Measurements from ENCODE around the gene SLC12A3.

The SLC12A3 gene

DNA sequence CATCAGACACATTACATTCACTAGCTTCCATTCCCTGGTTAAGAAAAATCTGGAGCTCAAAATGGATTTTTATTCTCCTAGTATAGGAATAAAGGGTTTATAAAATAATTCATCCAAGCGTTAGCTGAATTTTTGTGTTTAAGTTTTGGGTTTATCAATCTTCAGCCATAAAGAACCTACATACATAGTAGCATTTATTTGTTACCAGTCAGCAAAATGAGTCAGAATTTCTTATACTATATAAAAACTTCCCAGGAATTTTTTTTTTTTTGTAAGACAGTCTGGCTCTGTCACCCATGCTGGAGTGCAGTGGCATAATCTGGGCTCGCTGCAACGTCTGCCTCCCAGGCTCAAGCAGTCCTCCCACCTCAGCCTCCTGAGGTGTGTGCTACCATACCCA is 40.2 kb upstream of the SLC12A3 start:
- no peak for TF ChIP-seq FOXM1 (IDR thresholded peaks at IDR 0.05; ENCODE audit: borderline replicate concordance)
- TF ChIP-seq LEF1 (IDR thresholded peaks at IDR 0.05; ENCODE audit: borderline replicate concordance) = no peak
- no peak for TF ChIP-seq SUZ12 (IDR thresholded peaks at IDR 0.05)
- no peak for TF ChIP-seq ZNF384 (IDR thresholded peaks at IDR 0.05)
- no peak for TF ChIP-seq NFRKB (IDR thresholded peaks at IDR 0.05)
- TF ChIP-seq, protein P1, sequence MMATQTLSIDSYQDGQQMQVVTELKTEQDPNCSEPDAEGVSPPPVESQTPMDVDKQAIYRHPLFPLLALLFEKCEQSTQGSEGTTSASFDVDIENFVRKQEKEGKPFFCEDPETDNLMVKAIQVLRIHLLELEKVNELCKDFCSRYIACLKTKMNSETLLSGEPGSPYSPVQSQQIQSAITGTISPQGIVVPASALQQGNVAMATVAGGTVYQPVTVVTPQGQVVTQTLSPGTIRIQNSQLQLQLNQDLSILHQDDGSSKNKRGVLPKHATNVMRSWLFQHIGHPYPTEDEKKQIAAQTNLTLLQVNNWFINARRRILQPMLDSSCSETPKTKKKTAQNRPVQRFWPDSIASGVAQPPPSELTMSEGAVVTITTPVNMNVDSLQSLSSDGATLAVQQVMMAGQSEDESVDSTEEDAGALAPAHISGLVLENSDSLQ (IDR thresholded peaks at IDR 0.05) = no peak
- TF ChIP-seq FOXK2 (IDR thresholded peaks at IDR 0.05) = no peak
- no peak for TF ChIP-seq SP1 (IDR thresholded peaks at IDR 0.05)
- no peak for TF ChIP-seq BHLHE40 (IDR thresholded peaks at IDR 0.05; ENCODE audit: borderline replicate concordance)
- TF ChIP-seq HDGF (IDR thresholded peaks at IDR 0.05; ENCODE audit: borderline replicate concordance) = no peak
- no peak for TF ChIP-seq L3MBTL2 (conservative IDR thresholded peaks at IDR 0.05)
- no peak for TF ChIP-seq CTBP1 (IDR thresholded peaks at IDR 0.05; ENCODE audit: borderline replicate concordance)
- TF ChIP-seq ELF4 (IDR thresholded peaks at IDR 0.05) = no peak
- TF ChIP-seq ARNT (IDR thresholded peaks at IDR 0.05) = no peak
- TF ChIP-seq FOXA1 (IDR thresholded peaks at IDR 0.05) = no peak
- no peak for TF ChIP-seq TARDBP (IDR thresholded peaks at IDR 0.05)
- POLR2A ChIA-PET = no interaction called here
- DNase-seq (ENCODE audit: extremely low spot score) = no peak
- CTCF ChIA-PET = no interaction called here

DNA sequence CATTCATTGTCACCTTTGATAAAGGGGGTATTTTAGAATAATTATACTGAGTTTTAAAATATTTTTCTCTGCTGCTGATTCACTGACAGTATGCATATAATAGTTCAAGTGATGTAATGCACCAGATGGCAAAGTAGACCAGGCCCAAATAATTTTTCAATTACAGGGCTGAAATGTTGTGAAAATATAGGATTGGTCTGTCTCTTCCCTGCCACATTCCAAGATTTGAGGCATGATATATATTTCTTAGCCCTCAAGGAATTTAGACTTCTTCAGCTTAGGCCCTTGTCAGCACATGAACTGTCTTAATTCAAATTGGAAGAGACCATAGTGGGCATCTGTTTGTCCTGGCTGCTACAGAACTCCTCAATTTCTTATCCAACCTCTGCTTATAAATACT is 39.2 kb upstream of the SLC12A3 start:
- no peak for TF ChIP-seq LEF1 (IDR thresholded peaks at IDR 0.05; ENCODE audit: borderline replicate concordance)
- DNase-seq (ENCODE audit: extremely low spot score) = no peak
- ChIA-PET CTCF (no interaction called here), POLR2A (no interaction called here)

DNA sequence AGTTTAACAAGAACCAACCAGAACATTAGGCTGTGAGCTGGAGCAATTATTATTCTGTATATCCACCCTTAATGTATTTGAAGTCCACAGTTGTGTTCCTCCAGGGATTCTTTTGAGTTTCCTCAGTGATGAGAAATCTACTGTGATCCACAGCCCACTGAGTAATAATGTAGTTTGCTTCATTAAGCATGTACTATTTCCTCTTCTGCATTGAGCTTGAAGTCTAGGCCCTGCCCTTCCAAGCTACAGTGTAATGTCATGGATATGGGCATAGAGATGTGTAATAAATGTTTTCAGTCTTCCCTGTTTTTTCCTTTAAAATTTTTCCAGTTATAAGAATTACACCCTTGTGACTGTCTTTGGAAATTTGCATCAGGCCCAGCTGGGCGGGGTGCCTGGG is 36.4 kb upstream of the SLC12A3 start:
- POLR2A ChIA-PET = no interaction called here
- TF ChIP-seq FOXM1 (IDR thresholded peaks at IDR 0.05; ENCODE audit: borderline replicate concordance) (no peak), HDGF (IDR thresholded peaks at IDR 0.05; ENCODE audit: borderline replicate concordance) (no peak), BHLHE40 (IDR thresholded peaks at IDR 0.05; ENCODE audit: borderline replicate concordance) (no peak), ARNT (IDR thresholded peaks at IDR 0.05) (no peak), CTBP1 (IDR thresholded peaks at IDR 0.05; ENCODE audit: borderline replicate concordance) (no peak)
- CTCF ChIA-PET = no interaction called here
- DNase-seq (ENCODE audit: extremely low spot score) = no peak

DNA sequence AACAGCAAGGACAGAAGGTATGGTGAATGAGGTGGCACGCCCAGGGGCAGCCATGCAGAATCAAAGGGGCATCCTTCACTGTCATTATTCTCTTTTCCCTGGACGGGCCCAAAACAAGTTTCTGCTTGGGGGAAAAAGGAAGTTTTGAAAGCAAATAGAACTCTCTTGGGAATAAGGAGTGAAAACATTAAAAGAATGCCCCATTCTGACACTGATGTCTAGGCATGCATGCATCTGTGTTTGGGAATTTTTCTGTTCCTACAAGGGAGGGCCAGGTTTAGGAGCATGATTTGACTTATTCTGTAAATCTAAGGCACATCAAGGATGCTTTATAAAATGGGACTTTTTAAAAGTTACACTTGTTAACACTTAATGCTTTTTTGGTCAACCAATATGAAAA is 34.3 kb upstream of the SLC12A3 start:
- ChIA-PET CTCF (no interaction called here), POLR2A (no interaction called here)
- TF ChIP-seq FOXK2 (IDR thresholded peaks at IDR 0.05) = no peak
- TF ChIP-seq ELF4 (IDR thresholded peaks at IDR 0.05) = no peak
- TF ChIP-seq SUZ12 (IDR thresholded peaks at IDR 0.05) = no peak
- TF ChIP-seq BHLHE40 (IDR thresholded peaks at IDR 0.05; ENCODE audit: borderline replicate concordance) = no peak
- no peak for TF ChIP-seq TARDBP (IDR thresholded peaks at IDR 0.05)
- TF ChIP-seq SP1 (IDR thresholded peaks at IDR 0.05) = no peak
- no peak for TF ChIP-seq LEF1 (IDR thresholded peaks at IDR 0.05; ENCODE audit: borderline replicate concordance)
- no peak for DNase-seq (ENCODE audit: extremely low spot score)

DNA sequence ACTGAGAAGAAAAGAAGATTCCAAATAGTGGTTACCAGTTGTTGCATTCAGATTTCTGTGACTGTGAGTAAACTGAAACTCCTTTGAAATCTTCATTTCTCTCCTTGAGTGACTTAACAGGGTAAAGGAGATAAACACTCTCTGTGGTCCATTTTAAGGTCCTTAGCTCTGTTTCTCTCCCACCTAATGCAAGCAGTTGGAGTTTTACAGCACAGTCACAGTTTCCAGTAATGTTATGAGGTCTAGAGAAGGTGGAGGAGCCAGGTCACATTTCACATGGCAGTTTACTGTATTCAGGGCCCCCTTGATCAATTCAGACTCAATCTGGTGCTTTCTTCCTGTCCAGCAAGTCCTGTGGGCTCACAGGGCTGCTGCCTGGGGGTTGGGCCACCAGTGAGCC is 32.2 kb upstream of the SLC12A3 start:
- CTCF ChIA-PET = no interaction called here
- no peak for DNase-seq (ENCODE audit: extremely low spot score)
- TF ChIP-seq SUZ12 (IDR thresholded peaks at IDR 0.05) (no peak), BHLHE40 (IDR thresholded peaks at IDR 0.05; ENCODE audit: borderline replicate concordance) (no peak), FOXA1 (IDR thresholded peaks at IDR 0.05) (no peak), FOXK2 (IDR thresholded peaks at IDR 0.05) (no peak), SP1 (IDR thresholded peaks at IDR 0.05) (no peak)
- POLR2A ChIA-PET = no interaction called here

DNA sequence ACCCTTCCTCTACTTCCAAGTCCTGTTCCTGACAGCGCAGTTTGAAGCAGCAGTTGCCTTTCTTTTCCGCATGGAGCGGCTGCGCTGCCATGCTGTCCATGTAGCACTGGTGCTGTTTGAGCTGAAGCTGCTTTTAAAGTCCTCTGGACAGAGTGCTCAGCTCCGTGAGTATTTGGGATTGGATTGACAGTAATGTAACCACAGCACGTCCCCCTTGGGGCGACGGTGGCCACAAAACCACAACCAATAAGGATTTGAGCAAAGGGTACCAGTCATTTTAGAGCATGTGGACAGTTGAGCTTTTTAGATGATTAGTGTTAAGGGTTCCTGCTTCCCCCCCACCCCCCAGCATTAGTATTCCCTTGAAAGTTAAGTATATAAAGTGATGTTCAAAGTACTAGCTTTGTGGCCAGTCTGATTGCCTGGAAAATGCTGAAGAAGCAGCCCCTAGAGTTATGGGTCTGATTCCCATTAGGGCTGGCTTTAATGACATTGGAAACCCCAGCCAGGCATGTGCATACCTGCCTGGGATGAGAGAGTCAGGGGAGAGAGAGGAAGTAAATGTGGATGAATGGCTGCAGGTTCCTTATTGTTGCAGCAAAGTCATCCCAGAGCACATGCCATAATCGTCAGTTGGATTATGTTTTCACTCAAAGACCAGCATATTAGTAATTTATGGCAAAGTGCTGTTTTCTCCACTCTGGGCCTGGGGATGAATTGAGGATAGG is 31.6 kb upstream of the SLC12A3 start:
- POLR2A ChIA-PET = no interaction called here
- TF ChIP-seq FOXK2 (IDR thresholded peaks at IDR 0.05) (no peak), L3MBTL2 (conservative IDR thresholded peaks at IDR 0.05) (no peak), ZNF384 (IDR thresholded peaks at IDR 0.05) (no peak), ARNT (IDR thresholded peaks at IDR 0.05) (no peak), LEF1 (IDR thresholded peaks at IDR 0.05; ENCODE audit: borderline replicate concordance) (no peak), TARDBP (IDR thresholded peaks at IDR 0.05) (no peak), FOXA1 (IDR thresholded peaks at IDR 0.05) (no peak), CTBP1 (IDR thresholded peaks at IDR 0.05; ENCODE audit: borderline replicate concordance) (no peak), HDGF (IDR thresholded peaks at IDR 0.05; ENCODE audit: borderline replicate concordance) (no peak), SP1 (IDR thresholded peaks at IDR 0.05) (no peak), SUZ12 (IDR thresholded peaks at IDR 0.05) (no peak), BHLHE40 (IDR thresholded peaks at IDR 0.05; ENCODE audit: borderline replicate concordance) (no peak), NFRKB (IDR thresholded peaks at IDR 0.05) (no peak), ELF4 (IDR thresholded peaks at IDR 0.05) (no peak), FOXM1 (IDR thresholded peaks at IDR 0.05; ENCODE audit: borderline replicate concordance) (no peak)
- TF ChIP-seq, protein P1 (IDR thresholded peaks at IDR 0.05) = no peak
- no peak for DNase-seq (ENCODE audit: extremely low spot score)
- CTCF ChIA-PET = no interaction called here

DNA sequence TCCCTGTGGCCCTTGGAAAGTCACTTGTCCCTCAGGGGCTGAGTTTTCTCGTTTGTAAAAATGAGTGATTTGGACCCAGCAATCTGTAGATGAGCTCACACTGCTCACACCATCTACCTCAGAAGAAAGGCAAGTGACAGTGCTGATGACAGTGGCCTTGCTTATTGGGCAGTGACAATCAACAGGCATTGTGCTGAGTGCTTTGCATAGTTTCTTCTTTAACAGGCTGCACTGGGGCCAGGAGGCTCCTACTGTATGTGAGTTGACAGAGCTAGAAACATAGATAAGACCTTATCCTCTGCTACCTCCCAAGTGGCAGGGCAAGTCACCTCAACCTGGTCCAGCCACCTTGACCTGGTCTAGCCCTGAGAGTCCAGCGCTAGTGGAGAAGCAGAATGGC is 29.7 kb upstream of the SLC12A3 start:
- ChIA-PET POLR2A (no interaction called here), CTCF (no interaction called here)
- no peak for DNase-seq (ENCODE audit: extremely low spot score)
- no peak for TF ChIP-seq ELF4 (IDR thresholded peaks at IDR 0.05)
